Stimulated activated CD8-positive, alpha-beta memory T cell treated with anti-CD3 and anti-CD28 coated beads, Interleukin-7, amount 100 ng/mL, for 24 hours (primary cell): ENCODE results near the gene DCP2.

ENCODE experiments used
- DNase-seq: peaks from one replicate; pipeline ENCODE4 v3.0.0-alpha.2; 2020; ENCODE audit warnings: low read depth

DCP2 gene

DNA sequence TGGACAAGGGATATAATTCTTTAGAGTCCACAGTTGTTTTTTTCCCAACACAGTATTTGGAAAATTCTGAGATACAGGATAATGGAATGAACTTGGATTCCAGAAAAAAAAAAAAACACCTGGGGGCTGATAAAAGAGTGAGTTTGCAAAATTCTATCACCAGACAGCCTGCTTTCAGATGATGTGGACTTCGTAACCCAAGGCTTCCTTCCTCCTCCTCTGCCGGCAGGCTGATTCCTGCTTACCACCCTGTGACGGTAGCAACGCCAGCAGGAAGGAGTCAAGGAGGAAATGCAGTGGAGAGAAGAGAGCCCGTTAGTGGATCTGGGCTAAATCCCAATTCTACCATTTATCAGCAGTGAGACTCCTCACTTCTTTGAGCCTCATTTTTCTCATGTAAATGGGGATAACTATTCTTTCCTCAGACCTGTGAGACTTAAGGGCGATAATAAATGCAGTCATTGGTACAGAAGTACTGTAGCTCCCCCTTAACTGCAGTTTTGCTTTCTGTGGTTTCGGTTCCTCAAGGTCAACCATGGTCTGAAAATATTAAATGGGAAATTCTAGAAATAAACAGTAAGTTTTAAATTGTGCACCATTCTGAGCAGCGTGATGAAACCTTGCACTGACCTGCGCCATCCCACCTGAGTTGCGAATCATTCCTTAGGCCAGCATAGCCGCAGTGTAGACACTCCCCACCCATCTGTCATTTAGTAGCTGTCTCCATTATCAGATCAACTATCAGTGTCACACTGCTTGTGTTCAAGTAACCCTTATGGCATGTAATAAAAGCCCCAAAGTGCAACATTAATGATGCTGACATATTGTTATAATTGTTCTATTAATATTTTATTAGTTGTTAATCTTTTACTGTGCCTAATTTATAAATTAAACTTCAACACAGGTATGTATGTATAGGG, 71.4 kb downstream of the DCP2 start:
- no peak for DNase-seq

GRCh38 chr5:113048931-113049330, 72.3 kb downstream of the DCP2 start:
- DNase-seq, result no peak

- DNase-seq, result no peak
These were observed 74.3 kb downstream of the DCP2 start for GRCh38 chr5:113050721-113051382.

- DNase-seq, result no peak
These were observed 75.6 kb downstream of the DCP2 start for GRCh38 chr5:113052041-113052795.

GRCh38 chr5:113053511-113053995, 77.0 kb downstream of the DCP2 start:
- no peak for DNase-seq

- no peak for DNase-seq
These were observed 78.3 kb downstream of the DCP2 start for GRCh38 chr5:113054899-113055298.

GRCh38 chr5:113056988-113057387, 80.4 kb downstream of the DCP2 start:
- no peak for DNase-seq

DNA sequence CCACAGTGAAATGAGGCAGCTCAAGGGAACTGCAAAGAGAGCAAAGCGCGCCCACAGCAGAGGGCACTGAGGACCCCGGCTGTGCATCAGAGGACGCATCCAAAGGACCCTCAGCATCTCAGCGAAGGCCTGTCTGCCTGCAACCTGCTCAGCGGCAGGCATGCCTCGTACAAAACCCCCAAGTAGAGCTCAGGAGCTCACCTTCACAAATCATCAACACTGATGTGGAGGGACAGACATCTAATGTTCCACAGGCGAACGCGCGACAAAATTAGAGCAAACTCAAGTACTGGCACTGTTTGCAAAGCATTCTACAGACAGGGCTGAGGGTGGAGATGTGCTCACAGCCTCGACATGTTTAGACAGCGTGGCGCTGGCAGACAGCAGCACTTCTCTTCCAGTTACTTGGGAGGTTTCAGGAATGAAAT, 81.0 kb downstream of the DCP2 start:
- DNase-seq, result no peak

- DNase-seq, result no peak
These were observed 81.7 kb downstream of the DCP2 start for GRCh38 chr5:113058269-113058668.

DNA sequence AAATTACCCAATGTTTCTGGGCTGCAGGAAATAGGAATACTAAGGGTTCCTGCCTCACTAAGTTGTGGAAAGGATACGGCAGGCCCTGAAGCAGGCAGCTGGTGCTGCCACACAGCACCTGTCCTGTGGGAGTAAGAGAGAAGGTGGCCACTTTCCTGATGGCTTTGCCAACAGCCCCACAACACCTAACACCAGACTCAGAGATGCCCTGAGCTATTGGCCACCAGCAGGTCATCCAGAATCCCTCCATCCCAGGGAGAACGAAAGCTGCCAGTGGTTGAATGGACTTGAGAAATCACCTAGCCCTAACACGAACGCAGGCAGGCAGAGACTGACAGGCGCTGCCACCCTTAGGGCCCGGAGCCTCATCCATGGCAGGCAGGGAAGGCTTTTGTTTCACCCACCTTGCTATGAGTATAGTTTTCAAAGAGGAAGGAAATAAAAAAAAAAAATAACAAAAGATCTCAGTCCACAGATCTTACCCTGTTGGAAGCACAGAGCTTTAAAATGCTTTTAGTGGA, 82.2 kb downstream of the DCP2 start:
- DNase-seq, result no peak

GRCh38 chr5:113059232-113060040, 82.8 kb downstream of the DCP2 start:
- no peak for DNase-seq

DNA sequence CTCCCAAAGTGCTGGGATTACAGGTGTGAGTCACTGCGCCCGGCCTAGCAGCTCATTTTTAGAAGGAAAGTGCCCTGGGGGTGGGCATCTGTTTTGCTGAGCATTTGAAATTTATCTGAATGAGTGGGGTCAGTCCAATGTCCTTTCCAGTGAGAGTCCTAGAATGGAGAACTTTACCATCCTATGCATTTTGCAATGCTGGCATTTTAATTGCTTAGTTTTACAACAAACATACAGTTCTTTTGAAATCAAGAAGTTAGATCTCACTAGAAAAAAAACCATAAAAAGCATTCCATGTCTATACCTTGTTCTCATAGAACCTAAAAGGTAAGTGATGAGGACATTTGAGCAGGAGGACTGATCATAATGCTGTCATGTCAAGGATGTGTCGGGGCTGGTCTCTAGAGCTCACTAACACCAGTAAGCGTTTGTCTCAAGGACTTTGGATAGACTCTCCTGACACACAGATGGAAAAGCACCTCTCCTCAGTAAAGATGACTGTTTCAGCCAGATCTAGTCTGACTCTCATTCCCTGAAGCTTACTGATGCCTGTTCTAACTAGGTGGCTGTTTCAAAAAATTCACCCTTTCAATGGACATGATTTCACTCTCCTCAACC, 83.9 kb downstream of the DCP2 start:
- DNase-seq, result no peak

DNA sequence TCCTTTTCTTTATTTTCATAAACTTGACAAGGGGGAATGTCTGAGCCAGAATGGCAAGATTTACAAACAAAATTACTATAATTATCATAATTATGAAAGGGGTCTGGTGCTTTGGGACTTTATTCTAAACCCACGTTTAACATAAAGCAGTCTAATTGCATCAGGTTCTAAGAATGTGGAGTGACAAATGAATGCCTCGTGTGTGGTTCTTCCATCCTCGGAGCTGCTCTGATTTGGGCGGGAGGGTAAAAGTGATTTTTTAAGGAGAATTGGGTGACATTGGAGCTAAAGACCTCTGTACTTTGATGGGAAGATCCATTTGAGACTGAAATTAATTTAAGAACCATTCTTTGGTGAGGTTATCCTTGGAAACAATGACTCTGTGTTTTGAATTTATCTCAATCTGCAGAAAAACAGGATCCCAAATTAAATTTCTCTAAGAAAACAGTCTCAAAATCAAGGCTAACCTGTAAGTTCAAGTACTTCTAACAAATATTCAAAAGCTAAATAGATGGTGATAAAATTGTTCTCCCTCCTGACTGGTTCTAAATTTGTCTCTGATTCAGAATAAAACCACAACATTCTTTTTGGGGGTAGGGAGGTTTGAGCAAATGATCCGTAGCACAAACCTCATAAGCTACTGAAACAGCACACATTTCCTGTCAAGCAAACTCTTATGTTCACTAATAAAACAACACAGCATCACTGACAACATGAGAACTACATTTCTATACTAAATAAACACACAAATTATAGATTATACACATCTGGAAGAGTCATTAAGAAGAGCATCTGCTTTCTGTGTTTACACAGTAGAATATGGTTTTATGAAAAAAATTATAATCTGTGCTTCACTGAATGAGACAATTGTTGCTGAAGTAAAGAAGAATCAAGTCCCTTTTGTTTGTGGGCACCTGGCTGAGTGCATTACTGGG, 85.5 kb downstream of the DCP2 start:
- DNase-seq, result no peak

- DNase-seq, result no peak
These were observed 86.4 kb downstream of the DCP2 start for GRCh38 chr5:113062869-113063508.

DNA sequence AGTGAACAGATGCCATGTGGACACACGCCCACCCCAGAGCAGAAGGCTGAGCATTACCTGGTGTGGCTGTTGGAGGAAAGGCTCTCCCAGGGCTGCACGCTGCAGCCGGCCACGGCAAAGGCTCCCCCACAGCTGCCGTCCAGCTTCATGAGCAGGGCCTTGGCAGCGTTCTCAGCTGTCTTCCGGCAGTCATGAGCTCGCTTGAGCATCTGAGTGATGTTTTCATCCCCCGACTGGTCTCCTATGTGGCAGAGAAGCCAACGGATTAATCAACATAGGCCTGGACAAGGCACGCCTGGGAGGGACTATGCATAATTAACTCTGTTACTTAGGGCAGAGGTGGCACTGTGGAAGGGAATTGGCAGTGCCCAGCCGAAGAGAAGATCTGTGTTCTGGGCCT, 87.3 kb downstream of the DCP2 start:
- no peak for DNase-seq

- no peak for DNase-seq
These were observed 88.2 kb downstream of the DCP2 start for GRCh38 chr5:113064806-113065205.

GRCh38 chr5:113065626-113066025, 89.0 kb downstream of the DCP2 start:
- no peak for DNase-seq

DNA sequence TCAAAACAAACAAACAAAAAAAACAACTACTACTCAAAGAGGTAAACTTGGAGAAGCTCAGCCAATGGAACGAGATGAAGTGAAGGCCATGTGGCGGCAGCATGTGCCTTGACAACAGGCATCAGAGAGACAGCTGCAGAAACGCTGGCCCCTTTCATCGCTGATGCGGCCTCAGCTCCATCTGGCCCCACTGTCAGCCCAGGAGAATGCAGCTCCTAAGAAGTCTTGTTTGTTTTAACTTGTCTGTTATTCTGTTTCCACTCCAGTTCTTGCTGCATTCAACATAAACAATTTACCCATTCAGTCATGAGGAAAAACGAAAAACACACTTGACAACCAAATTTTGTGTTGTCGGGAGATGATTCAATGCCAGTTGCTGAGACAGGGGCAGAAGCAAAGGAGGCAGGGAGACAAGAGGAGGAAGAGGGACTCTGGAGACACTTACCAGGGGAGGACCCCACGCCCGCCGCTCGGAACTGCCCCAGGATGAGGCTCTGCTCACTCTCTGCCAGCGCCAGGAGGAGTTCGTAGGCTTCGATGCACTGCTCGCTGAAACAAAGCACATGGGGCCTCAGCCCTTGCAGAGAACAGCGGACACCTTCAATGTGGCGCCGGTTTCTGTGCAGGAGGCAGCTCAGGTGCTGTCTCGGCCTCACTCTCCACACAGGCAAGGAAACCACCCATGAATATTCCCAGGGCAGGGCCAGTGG, 91.2 kb downstream of the DCP2 start:
- no peak for DNase-seq

DNA sequence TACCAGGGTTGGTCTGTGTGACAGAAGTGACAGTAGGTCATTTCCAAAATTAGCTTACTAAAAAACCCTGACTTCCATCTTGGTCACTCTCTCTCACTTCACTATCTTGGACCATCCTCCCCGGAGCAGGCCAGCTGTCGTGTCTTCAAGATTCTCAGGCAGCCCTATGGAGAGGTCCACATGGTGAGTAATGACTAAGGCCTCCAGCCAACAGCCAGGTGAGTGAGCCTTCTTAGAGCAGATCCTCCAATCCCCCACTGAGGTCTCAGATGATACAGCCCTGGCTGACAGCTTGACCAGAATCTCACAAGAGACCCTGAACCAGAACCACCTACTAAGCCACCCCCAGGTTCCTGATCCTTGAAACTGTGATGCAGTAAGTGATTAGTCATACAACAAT, 92.0 kb downstream of the DCP2 start:
- DNase-seq, result no peak
